MM.1S (cell line): ENCODE data around the gene NET1.

Source experiments
- DNase-seq: peaks from one replicate; pipeline ENCODE4 v3.0.0-alpha.2; 2015
- H2AFZ ChIP-seq: fragments of 300-600 bp; sonication (generic); 2 replicates; pipeline ENCODE4 v1.6.0; 2016; ENCODE audit warnings: antibody characterized with exemption, low read length
- H3F3A ChIP-seq: fragments of 300-600 bp; sonication (generic); 2 replicates; pipeline ENCODE4 v1.6.1; 2016; ENCODE audit warnings: mild to moderate bottlenecking, antibody characterized with exemption, low read length, moderate library complexity, mixed read lengths; ENCODE audit not compliant: insufficient read depth
- H3K27ac ChIP-seq: fragments of 300-600 bp; sonication (generic); 2 replicates; pipeline ENCODE4 v1.5.1; 2016; ENCODE audit warnings: mild to moderate bottlenecking, low read length
- H3K27me3 ChIP-seq: fragments of 300-600 bp; sonication (generic); replicated peaks from 2 replicates; pipeline ENCODE4 v1.6.0; 2016; ENCODE audit warnings: low read length; ENCODE audit not compliant: insufficient read depth
- H3K36me3 ChIP-seq: fragments of 300-600 bp; sonication (generic); replicated peaks from 2 replicates; pipeline ENCODE4 v1.6.1; 2016; ENCODE audit warnings: mild to moderate bottlenecking, low read length, mixed read lengths; ENCODE audit not compliant: insufficient read depth
- H3K4me1 ChIP-seq: fragments of 300-600 bp; sonication (generic); 2 replicates; pipeline ENCODE4 v1.6.1; 2016; ENCODE audit warnings: low read length, mixed read lengths
- H3K4me2 ChIP-seq: fragments of 300-600 bp; sonication (generic); 2 replicates; pipeline ENCODE4 v1.6.0; 2016; ENCODE audit warnings: low read depth, low read length
- H3K4me3 ChIP-seq: fragments of 300-600 bp; sonication (generic); 2 replicates; pipeline ENCODE4 v1.5.1; 2016; ENCODE audit warnings: low read length, mixed read lengths
- H3K79me2 ChIP-seq: fragments of 300-600 bp; sonication (generic); 2 replicates; pipeline ENCODE4 v1.6.1; 2016; ENCODE audit warnings: mixed run types, low read length, mixed read lengths
- H3K9ac ChIP-seq: fragments of 300-600 bp; sonication (generic); 2 replicates; pipeline ENCODE4 v1.6.1; 2016; ENCODE audit warnings: low read length, mixed read lengths
- H3K9me2 ChIP-seq: fragments of 300-600 bp; sonication (generic); replicated peaks from 2 replicates; pipeline ENCODE4 v1.6.1; 2016; ENCODE audit warnings: mild to moderate bottlenecking, low read length, mixed read lengths; ENCODE audit not compliant: insufficient read depth
- H3K9me3 ChIP-seq: fragments of 300-600 bp; sonication (generic); replicated peaks from 2 replicates; pipeline ENCODE4 v1.6.1; 2016; ENCODE audit warnings: mild to moderate bottlenecking, low read length, mixed read lengths; ENCODE audit not compliant: insufficient read depth
- H4K20me1 ChIP-seq: fragments of 300-600 bp; sonication (generic); 2 replicates; pipeline ENCODE4 v1.6.1; 2016; ENCODE audit warnings: mild to moderate bottlenecking, low read length, moderate library complexity, mixed read lengths; ENCODE audit not compliant: insufficient read depth
- EZH2 ChIP-seq: fragments of 300-600 bp; sonication (generic); optimal IDR thresholded peaks from 2 replicates; pipeline ENCODE3; 2017; ENCODE audit warnings: low read depth, mild to moderate bottlenecking, antibody characterized with exemption, low read length, mixed read lengths
- EZH2phosphoT487 ChIP-seq: fragments of 300-600 bp; sonication (generic); IDR thresholded peaks from 2 replicates; pipeline ENCODE4 v1.6.1; 2018; ENCODE audit warnings: antibody characterized with exemption, low read length
- TF ChIP-seq, protein P1 (sequence below): fragments of 300-600 bp; sonication (generic); IDR thresholded peaks from 2 replicates; pipeline ENCODE4 v1.5.1; 2016; ENCODE audit warnings: antibody characterized with exemption, low read length, mixed read lengths

NET1 gene

GRCh38 chr10:5453749-5454489 lies 41.6 kb downstream of the NET1 start:
- TF ChIP-seq, protein P1, sequence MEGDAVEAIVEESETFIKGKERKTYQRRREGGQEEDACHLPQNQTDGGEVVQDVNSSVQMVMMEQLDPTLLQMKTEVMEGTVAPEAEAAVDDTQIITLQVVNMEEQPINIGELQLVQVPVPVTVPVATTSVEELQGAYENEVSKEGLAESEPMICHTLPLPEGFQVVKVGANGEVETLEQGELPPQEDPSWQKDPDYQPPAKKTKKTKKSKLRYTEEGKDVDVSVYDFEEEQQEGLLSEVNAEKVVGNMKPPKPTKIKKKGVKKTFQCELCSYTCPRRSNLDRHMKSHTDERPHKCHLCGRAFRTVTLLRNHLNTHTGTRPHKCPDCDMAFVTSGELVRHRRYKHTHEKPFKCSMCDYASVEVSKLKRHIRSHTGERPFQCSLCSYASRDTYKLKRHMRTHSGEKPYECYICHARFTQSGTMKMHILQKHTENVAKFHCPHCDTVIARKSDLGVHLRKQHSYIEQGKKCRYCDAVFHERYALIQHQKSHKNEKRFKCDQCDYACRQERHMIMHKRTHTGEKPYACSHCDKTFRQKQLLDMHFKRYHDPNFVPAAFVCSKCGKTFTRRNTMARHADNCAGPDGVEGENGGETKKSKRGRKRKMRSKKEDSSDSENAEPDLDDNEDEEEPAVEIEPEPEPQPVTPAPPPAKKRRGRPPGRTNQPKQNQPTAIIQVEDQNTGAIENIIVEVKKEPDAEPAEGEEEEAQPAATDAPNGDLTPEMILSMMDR, result no peak
- TF ChIP-seq EZH2phosphoT487 (no peak), EZH2 (no peak)
- no peaks in the 10 kb centered on the region for H3K9me3 ChIP-seq
- peaks cover 42% of the 10 kb centered on the region for H3K36me3 ChIP-seq
- H3K79me2 ChIP-seq, result peaks cover 29% of the 10 kb centered on the region
- no peaks in the 10 kb centered on the region for H3K9me2 ChIP-seq
- H2AFZ ChIP-seq, result no peak overlapping the region
- no peaks in the 10 kb centered on the region; the same call in 1 of the 2 replicates for H4K20me1 ChIP-seq
- no peak for DNase-seq
- H3K4me1 ChIP-seq, result peaks cover 5% of the 10 kb centered on the region; the same call in 1 of the 2 replicates
- H3K4me3 ChIP-seq, result no peak overlapping the region
- no peak overlapping the region for H3K4me2 ChIP-seq
- no peaks in the 10 kb centered on the region for H3F3A ChIP-seq
- H3K9ac ChIP-seq, result no peak overlapping the region
- H3K27me3 ChIP-seq, result no peaks in the 10 kb centered on the region
- no peak overlapping the region for H3K27ac ChIP-seq

DNA sequence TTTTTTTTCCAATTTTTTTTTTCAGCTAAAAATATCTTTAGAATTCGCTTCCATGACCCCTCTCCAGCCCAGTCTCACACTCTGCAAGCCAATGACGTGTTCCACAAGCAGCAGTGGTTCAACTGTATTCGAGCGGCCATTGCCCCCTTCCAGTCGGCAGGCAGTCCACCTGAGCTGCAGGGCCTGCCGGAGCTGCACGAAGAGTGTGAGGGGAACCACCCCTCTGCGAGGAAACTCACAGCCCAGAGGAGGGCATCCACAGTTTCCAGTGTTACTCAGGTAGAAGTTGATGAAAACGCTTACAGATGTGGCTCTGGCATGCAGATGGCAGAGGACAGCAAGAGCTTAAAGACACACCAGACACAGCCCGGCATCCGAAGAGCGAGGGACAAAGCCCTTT lies 44.2 kb downstream of the NET1 start:
- Histone ChIP-seq H3K79me2 (0 out of 2 replicates have a peak, but pooled peaks cover 4% of the 10 kb centered on the region), H3K9me2 (no peaks in the 10 kb centered on the region), H3K9ac (no peak overlapping the region), H2AFZ (no peak overlapping the region), H3K27me3 (no peaks in the 10 kb centered on the region), H3K4me1 (no peaks in the 10 kb centered on the region), H3K4me2 (no peak overlapping the region), H4K20me1 (no peaks in the 10 kb centered on the region), H3K36me3 (peaks cover 42% of the 10 kb centered on the region), H3K9me3 (no peaks in the 10 kb centered on the region), H3K27ac (no peak overlapping the region), H3K4me3 (no peak overlapping the region), H3F3A (no peaks in the 10 kb centered on the region)
- DNase-seq, result no peak
- TF ChIP-seq, protein P1, result no peak
- no peak for TF ChIP-seq EZH2
- TF ChIP-seq EZH2phosphoT487, result no peak

- H3K9me3 ChIP-seq, result no peaks in the 10 kb centered on the region
- peaks cover 38% of the 10 kb centered on the region for H3K36me3 ChIP-seq
- no peak overlapping the region for H3K9ac ChIP-seq
- no peaks in the 10 kb centered on the region for H3K9me2 ChIP-seq
- H4K20me1 ChIP-seq, result no peaks in the 10 kb centered on the region
- no peak for DNase-seq
- no peak overlapping the region for H2AFZ ChIP-seq
- no peak overlapping the region for H3K4me2 ChIP-seq
- TF ChIP-seq EZH2 (no peak), EZH2phosphoT487 (no peak)
- TF ChIP-seq, protein P1, result no peak
- no peaks in the 10 kb centered on the region for H3K4me1 ChIP-seq
- no peak overlapping the region for H3K4me3 ChIP-seq
- H3K27me3 ChIP-seq, result no peaks in the 10 kb centered on the region
- H3F3A ChIP-seq, result no peaks in the 10 kb centered on the region
- no peaks in the 10 kb centered on the region for H3K79me2 ChIP-seq
- no peak overlapping the region for H3K27ac ChIP-seq
These were observed 45.4 kb downstream of the NET1 start for GRCh38 chr10:5457741-5458140.
